PC-9 (cell line): ENCODE measurements around the gene CMIP. TPM values are rescaled to one million over a fixed set of nuclear protein-coding genes. Genes with fewer than 3 reads are reported as not detected.

Source experiments
- BruUV-seq: library from RNA; stranded (reverse); fragments of 400-500 nt; replicated peaks from 2 replicates; lab custom pipeline; 2021; lab: Mats Ljungman, UMichigan
- CTCF ChIA-PET: fragments of 300-600 bp; sonication (Branson Sonifier 250); formaldehyde crosslinking; loops from one replicate; lab custom pipeline; 2022; ENCODE audit warnings: antibody characterized with exemption; lab: Charles Lee
- POLR2A ChIA-PET: fragments of 300-600 bp; sonication (Branson Sonifier 250); formaldehyde crosslinking; loops from one replicate; lab custom pipeline; 2022; ENCODE audit warnings: antibody characterized with exemption; ENCODE audit not compliant: unreplicated experiment; lab: Charles Lee
- DNase-seq, 2 experiments: peaks; one replicate each; pipeline versions ENCODE4 v3.0.0 to v3.0.0-alpha.2; 2015 to 2022; ENCODE audit warnings: mixed read lengths in 1 of 2
- H2AFZ ChIP-seq: fragments of 200-600 bp; sonication (generic); 2 replicates; pipeline ENCODE4 v1.8.1; 2017; ENCODE audit warnings: antibody characterized with exemption
- H3F3A ChIP-seq: fragments of 200-600 bp; sonication (generic); 2 replicates; pipeline ENCODE4 v1.8.1; 2017; ENCODE audit warnings: antibody characterized with exemption, mild to moderate bottlenecking, low read depth; ENCODE audit not compliant: insufficient read depth
- H3K27ac ChIP-seq: fragments of 200-600 bp; sonication (generic); 2 replicates; pipeline ENCODE4 v1.6.1; 2016; ENCODE audit warnings: mixed run types
- H3K27me3 ChIP-seq: fragments of 200-600 bp; sonication (generic); 2 replicates; pipeline ENCODE4 v1.6.1; 2016; ENCODE audit warnings: low read depth, mixed run types; ENCODE audit not compliant: insufficient read depth
- H3K36me3 ChIP-seq: fragments of 200-600 bp; sonication (generic); 2 replicates; pipeline ENCODE4 v1.6.1; 2016; ENCODE audit warnings: low read depth, mixed run types
- H3K4me1 ChIP-seq: fragments of 200-600 bp; sonication (generic); replicated peaks from 2 replicates; pipeline ENCODE4 v1.6.1; 2016; ENCODE audit warnings: mixed run types; ENCODE audit not compliant: insufficient read depth
- H3K4me2 ChIP-seq: fragments of 200-600 bp; sonication (generic); 2 replicates; pipeline ENCODE4 v1.6.1; 2017; ENCODE audit warnings: mixed run types
- H3K4me3 ChIP-seq: fragments of 200-600 bp; sonication (generic); 2 replicates; pipeline ENCODE4 v1.6.1; 2016; ENCODE audit warnings: mixed run types
- H3K79me2 ChIP-seq: fragments of 200-600 bp; sonication (generic); 2 replicates; pipeline ENCODE4 v1.6.1; 2017; ENCODE audit warnings: low read depth, mixed run types
- H3K9me2 ChIP-seq: fragments of 200-600 bp; sonication (generic); 2 replicates; pipeline ENCODE4 v1.8.1; 2017; ENCODE audit warnings: mild to moderate bottlenecking; ENCODE audit not compliant: insufficient read depth
- H3K9me3 ChIP-seq: fragments of 200-600 bp; sonication (generic); 2 replicates; pipeline ENCODE4 v1.8.1; 2016; ENCODE audit warnings: low read depth; ENCODE audit not compliant: insufficient read depth
- H4K20me1 ChIP-seq: fragments of 200-600 bp; sonication (generic); 2 replicates; pipeline ENCODE4 v1.8.1; 2017; ENCODE audit not compliant: insufficient read depth
- EZH2 ChIP-seq: fragments of 200-600 bp; sonication (generic); IDR thresholded peaks from 2 replicates; pipeline ENCODE4 v1.8.0; 2017; ENCODE audit warnings: antibody characterized with exemption, low read depth
- intact Hi-C: fragments of 100-400 bp; cut with micrococcal nuclease; formaldehyde crosslinking; loops from one replicate; pipeline ENCODE4 v1.10.0; 2022; ENCODE audit not compliant: unreplicated experiment
- total RNA-seq: library from RNA; stranded (reverse); gene quantifications from 2 replicates; pipeline ENCODE4 v1.2.3, GENCODE V29; 2021
- TF ChIP-seq, protein P1 (sequence below): fragments of 200-600 bp; sonication (generic); conservative IDR thresholded peaks from 2 replicates; pipeline ENCODE4 v1.6.1; 2017; ENCODE audit warnings: mixed run types, antibody characterized with exemption, mild to moderate bottlenecking, moderate library complexity

Gene CMIP
- total RNA-seq, 1 experiment from 2014 or later, result 96.6 TPM

- Histone ChIP-seq H3F3A (no peaks in the 10 kb centered on the region), H3K4me1 (no peaks in the 10 kb centered on the region), H3K4me2 (no peak overlapping the region), H3K36me3 (no peaks in the 10 kb centered on the region), H3K27ac (no peak overlapping the region), H3K9me2 (no peaks in the 10 kb centered on the region), H3K79me2 (no peaks in the 10 kb centered on the region), H3K27me3 (no peaks in the 10 kb centered on the region), H3K9me3 (no peaks in the 10 kb centered on the region), H3K4me3 (no peak overlapping the region), H2AFZ (no peak overlapping the region), H4K20me1 (peaks cover 5% of the 10 kb centered on the region; the same call in 1 of the 2 replicates)
- BruUV-seq, result no TSS peak
- CTCF ChIA-PET, result no interaction called here
- POLR2A ChIA-PET, result no interaction called here
- intact Hi-C loops, result no loop called here
- TF ChIP-seq, protein P1, sequence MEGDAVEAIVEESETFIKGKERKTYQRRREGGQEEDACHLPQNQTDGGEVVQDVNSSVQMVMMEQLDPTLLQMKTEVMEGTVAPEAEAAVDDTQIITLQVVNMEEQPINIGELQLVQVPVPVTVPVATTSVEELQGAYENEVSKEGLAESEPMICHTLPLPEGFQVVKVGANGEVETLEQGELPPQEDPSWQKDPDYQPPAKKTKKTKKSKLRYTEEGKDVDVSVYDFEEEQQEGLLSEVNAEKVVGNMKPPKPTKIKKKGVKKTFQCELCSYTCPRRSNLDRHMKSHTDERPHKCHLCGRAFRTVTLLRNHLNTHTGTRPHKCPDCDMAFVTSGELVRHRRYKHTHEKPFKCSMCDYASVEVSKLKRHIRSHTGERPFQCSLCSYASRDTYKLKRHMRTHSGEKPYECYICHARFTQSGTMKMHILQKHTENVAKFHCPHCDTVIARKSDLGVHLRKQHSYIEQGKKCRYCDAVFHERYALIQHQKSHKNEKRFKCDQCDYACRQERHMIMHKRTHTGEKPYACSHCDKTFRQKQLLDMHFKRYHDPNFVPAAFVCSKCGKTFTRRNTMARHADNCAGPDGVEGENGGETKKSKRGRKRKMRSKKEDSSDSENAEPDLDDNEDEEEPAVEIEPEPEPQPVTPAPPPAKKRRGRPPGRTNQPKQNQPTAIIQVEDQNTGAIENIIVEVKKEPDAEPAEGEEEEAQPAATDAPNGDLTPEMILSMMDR, result no peak
- no peak for TF ChIP-seq EZH2
- DNase-seq, result no peak
Measured at GRCh38 chr16:81692021-81692420, 247.4 kb downstream of the CMIP start.

DNA sequence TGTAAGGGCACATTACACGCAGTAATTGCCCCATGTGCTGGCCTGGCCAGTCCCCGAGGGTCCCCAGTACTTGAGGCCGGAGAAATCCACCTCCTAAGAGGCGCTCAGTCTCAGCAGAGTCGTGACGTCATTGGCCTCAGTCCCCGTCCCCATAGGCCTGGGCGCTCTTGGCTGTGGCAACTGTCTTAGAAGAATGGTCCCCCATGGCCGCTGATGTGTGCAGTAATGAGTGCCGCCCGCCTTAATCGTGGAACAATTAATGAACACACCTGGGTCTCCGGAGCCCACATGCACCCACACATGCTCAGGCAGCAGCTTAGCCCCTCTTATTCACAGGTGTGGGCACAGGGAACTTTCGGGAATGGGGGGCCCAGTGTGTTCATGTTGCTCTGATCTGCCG lies 248.0 kb downstream of the CMIP start:
- H3K4me3 ChIP-seq, result no peak overlapping the region
- H3K79me2 ChIP-seq, result no peaks in the 10 kb centered on the region
- H3K27ac ChIP-seq, result no peak overlapping the region
- no peaks in the 10 kb centered on the region for H3K9me2 ChIP-seq
- no peak overlapping the region for H2AFZ ChIP-seq
- TF ChIP-seq EZH2, result no peak
- TF ChIP-seq, protein P1, result no peak
- H3K4me2 ChIP-seq, result no peak overlapping the region
- intact Hi-C loops, result no loop called here
- no TSS peak for BruUV-seq
- H3K4me1 ChIP-seq, result no peaks in the 10 kb centered on the region
- no peaks in the 10 kb centered on the region for H3K9me3 ChIP-seq
- H3K27me3 ChIP-seq, result no peaks in the 10 kb centered on the region
- POLR2A ChIA-PET, result no interaction called here
- H3F3A ChIP-seq, result no peaks in the 10 kb centered on the region
- H4K20me1 ChIP-seq, result peaks cover 5% of the 10 kb centered on the region; the same call in 1 of the 2 replicates
- CTCF ChIA-PET, result no interaction called here
- H3K36me3 ChIP-seq, result no peaks in the 10 kb centered on the region
- no peak for DNase-seq

DNA sequence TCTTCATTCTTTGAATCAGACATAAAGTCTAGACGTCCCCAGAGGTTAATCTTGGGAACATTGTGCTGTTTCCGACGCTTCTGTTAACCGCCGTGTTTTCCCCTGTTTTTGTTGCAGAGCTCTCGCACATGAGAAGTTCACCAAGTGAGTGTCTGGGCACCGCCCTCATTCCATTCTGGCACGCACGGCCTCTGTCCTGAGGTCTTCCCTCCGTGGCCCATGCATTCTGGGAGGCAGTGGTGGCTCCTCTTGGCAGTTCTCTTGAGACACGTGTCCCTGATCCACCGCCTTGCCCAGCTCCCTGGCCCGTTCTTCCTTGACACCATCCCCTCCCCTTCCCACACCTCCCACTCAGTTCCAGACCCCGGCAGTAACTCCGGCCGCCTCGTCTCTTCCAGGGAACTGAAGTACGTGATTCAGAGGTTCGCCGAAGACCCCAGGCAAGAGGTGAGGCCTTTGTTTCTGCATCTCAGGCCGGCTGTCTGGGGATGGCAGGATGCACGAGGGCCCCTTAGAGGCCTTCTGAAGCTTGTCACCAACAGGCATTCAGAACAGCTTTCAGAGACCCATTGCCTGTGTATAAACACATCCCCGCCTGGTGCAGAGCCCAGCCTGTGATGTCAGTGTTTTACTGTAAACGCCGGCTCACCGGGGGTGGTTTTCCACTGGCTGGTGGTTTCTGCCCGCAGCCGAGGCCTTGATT lies 248.6 kb downstream of the CMIP start:
- H3K27me3 ChIP-seq, result no peaks in the 10 kb centered on the region
- H3F3A ChIP-seq, result no peaks in the 10 kb centered on the region
- H3K4me1 ChIP-seq, result no peaks in the 10 kb centered on the region
- intact Hi-C loops, result no loop called here
- H3K79me2 ChIP-seq, result no peaks in the 10 kb centered on the region
- H3K9me3 ChIP-seq, result no peaks in the 10 kb centered on the region
- no peak for DNase-seq
- H4K20me1 ChIP-seq, result peaks cover 5% of the 10 kb centered on the region; the same call in 1 of the 2 replicates
- no peak overlapping the region for H3K27ac ChIP-seq
- ChIA-PET POLR2A (no interaction called here), CTCF (no interaction called here)
- H2AFZ ChIP-seq, result no peak overlapping the region
- TF ChIP-seq, protein P1, result no peak
- TF ChIP-seq EZH2, result no peak
- no peaks in the 10 kb centered on the region for H3K36me3 ChIP-seq
- no TSS peak for BruUV-seq
- no peak overlapping the region for H3K4me2 ChIP-seq
- H3K9me2 ChIP-seq, result no peaks in the 10 kb centered on the region
- H3K4me3 ChIP-seq, result no peak overlapping the region
